CD4-positive, alpha-beta T cell treated with Interleukin-17A for 1 hour (primary cell): ENCODE results near the gene PRADC1.

Experiments
- DNase-seq: peaks from one replicate; pipeline ENCODE4 v3.0.0-alpha.2; 2020

PRADC1 gene

GRCh38 chr2:73258186-73258912, 25.3 kb upstream of the PRADC1 start:
- DNase-seq = no peak

DNA sequence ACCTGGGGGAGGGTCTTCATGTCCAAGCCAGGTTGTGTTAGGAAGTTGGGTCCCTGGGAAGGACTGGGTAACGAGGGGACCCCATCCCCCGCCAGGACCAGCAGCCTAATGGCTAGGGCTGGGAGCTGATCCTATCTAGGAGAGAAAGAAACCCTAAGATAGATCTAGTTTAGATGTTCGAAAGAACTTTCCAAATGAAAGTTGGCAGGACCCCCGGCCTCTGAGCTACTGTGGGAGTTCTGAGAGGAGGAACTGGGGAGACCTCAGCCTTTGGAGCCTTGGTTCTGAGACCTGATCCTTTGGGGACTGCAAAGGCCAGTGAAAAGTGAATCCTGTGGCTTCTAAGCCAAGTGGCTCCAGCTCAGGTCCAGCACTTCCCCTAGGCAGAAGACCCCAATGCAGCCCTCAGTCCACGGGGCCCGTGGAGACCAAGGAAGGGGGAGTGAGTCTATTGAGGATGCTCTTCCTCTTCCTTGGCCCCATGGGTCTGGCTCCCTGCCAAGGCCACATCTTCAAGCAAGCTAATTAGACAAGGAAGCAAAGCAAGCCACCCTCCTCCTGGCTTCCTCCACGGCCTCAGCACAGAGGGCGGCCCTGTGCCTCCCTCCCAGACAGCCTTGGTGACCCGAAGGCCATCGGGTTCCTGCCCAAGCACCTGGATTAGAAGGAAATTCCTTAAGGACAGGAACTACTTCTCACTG, 24.5 kb upstream of the PRADC1 start:
- DNase-seq = no peak

DNA sequence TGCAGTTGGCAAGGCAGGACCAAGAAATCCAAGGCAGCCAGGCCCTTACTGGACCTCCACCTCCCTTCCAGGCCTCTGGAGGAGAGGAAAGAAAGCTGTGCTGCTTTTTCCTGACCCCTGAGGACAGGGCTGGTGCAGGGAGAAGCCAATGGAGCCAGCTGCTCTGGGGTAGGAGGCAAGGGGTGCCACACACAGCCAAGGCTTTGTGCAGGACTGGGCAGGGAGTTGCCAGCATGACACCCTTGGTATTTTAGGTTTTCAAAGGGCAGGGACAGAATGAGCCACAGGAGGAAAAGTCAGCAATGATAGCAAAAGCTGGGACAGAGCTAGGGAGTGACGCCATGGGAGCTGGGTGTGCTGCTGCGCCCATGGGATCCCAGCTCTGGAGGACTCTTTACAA, 24.0 kb upstream of the PRADC1 start:
- DNase-seq = no peak

- no peak for DNase-seq
These were observed 23.5 kb upstream of the PRADC1 start for GRCh38 chr2:73256618-73256922.

GRCh38 chr2:73255907-73256617, 23.0 kb upstream of the PRADC1 start:
- DNase-seq = no peak

GRCh38 chr2:73255007-73255644, 22.1 kb upstream of the PRADC1 start:
- no peak for DNase-seq

DNA sequence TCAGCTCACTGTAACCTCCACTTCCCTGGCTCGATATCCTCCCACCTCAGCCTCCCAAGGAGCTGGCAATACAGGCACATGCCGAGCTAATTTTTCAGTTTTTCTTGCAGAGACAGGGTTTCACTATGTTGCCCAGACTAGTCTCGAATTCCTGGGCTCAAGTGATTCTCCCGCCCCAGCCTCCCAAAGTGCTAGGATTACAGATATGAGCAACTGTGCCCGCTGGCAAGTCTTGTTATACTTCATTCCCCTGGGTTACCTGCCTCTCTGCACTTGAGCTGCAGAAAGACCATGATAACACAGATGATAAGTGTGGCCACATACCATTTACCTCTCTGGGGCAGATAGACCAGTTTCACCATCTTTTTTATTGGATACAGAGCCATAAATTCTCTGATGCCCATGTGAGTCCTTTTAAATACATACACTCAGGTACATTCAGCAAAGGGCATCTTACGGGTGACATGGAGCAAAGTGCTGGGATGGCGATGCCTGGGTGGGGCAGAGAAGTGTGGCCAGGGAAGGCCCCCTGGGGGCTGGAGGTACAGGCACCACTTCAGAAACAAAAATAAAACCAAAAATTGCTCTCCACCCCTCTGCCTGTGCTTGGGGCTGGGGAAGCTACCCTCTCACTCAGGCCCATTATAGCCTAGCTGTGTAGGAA, 21.4 kb upstream of the PRADC1 start:
- no peak for DNase-seq

DNA sequence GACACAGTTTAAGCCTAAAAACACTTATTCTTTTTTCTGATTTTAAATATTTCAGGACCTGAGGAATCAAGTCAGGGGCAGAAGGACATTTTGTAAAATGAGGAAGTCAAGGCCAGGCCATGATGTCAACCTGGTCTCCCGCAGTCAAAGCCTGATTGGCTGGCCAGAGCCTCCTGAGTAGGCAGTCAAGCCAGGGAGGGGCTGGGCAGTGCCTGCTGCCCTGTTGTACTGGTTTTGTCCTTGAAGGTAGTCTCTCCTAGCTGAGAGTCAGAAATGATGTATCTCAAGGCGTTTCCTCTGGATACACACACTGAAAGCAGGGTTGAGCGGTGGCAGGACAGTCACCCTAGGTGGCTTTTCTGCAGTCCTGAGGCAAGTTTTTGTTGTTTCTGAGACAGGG, 20.9 kb upstream of the PRADC1 start:
- DNase-seq = no peak

DNA sequence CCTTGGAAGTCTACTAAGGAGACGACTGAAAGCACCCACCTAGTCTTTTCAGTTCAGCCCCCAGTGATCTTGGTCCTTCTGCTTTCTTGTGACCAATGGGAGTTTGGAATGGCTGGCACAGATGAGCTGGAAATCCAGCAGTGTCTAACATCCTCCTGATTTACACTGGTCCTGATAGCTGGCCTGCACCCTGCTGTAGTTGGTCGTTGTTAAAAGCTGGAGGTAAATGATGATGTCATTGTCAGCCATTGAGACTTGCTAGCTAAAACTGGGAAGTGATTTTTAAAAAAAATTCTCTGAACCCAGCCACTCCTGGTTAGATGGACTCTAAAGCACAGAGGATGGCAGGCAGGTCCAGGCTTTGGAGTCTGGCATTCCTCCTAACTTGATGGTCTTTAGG, 20.4 kb upstream of the PRADC1 start:
- DNase-seq = no peak

DNA sequence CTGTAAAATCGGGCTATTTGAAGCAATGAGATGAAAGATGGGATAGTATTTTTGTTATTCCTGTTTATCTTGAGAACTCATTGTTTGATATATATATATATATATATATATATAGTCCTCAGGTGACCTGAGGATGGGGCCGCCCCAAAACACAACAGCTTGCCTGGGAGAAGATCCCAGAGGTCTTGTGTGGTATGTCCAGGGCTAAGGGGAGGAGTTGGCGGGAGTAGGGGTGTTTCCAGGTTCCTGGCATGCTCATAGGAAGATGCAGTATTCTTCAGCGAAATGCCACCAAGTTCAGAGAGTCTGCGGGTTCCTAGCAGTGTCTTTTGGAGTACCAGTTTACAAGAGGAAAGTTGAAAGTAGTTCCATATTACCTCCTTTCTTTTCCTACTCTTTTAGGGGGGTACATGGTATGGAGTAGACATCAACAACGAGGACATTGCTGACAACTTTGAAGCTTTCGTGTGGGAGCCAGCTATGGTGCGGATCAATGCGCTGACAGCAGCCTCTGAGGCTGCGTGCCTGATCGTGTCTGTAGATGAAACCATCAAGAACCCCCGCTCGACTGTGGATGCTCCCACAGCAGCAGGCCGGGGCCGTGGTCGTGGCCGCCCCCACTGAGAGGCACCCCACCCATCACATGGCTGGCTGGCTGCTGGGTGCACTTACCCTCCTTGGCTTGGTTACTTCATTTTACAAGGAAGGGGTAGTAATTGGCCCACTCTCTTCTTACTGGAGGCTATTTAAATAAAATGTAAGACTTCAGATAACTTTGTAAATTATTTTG, 19.4 kb upstream of the PRADC1 start:
- no peak for DNase-seq

GRCh38 chr2:73250872-73251846, 18.1 kb upstream of the PRADC1 start:
- no peak for DNase-seq

DNA sequence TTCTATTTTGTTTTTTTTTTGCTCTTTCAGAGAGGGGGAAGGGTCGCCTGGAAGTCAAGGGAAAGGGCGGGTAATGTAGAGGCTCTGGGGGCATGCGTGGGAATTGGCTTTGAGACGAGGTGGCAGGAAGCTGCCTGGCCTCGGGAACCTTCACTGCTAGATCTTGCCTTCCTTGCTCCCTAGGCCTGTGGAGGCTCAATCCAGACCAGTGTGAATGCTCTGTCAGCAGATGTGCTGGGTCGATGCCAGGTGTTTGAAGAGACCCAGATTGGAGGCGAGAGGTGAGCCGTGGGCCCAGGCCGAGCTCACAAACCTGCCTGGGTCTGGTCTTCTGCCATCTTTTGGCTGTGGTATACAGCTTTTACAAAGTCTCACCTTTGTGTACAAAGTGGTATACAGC, 16.6 kb upstream of the PRADC1 start:
- DNase-seq = no peak

DNA sequence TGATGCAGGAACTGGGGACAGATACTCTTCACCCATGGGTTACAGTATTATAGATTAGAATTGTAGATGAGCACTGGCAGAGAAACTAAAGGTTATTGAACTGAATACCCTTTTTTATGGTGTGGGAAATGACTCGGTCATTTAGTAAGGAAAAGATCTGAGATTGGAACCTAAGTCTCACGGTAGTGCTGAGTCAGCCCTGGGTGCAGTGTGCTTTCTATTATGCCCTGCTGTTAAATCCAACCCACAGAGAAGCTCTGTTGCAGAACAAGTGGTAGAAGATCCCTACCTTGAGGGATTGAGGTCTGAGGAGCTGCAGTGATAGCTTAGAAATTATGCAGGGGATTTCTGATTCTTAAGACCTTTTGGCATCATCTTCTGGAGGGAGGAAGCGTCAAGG, 13.8 kb upstream of the PRADC1 start:
- DNase-seq = no peak

- DNase-seq = no peak
These were observed 11.5 kb upstream of the PRADC1 start for GRCh38 chr2:73244580-73244979.

GRCh38 chr2:73243884-73244570, 11.0 kb upstream of the PRADC1 start:
- no peak for DNase-seq

DNA sequence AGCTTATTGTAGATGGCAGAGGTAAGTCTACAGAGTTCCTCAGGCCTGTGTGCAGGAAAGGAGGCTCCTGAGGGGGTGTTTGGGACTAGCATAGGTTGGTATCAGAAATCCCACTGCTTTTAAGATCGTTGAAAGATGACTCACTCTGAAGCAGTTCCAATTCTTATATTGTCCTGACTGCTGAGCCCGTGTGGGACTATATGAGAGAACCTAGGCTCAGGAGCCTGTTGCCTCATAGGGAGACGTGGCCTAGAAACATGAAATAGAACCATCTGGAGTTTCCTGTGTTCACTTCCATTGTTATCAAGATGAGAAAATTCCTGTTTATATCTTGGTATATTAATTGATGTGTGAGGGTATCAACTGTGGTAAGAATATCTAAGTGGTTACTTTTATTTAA, 6.7 kb upstream of the PRADC1 start:
- DNase-seq = no peak

DNA sequence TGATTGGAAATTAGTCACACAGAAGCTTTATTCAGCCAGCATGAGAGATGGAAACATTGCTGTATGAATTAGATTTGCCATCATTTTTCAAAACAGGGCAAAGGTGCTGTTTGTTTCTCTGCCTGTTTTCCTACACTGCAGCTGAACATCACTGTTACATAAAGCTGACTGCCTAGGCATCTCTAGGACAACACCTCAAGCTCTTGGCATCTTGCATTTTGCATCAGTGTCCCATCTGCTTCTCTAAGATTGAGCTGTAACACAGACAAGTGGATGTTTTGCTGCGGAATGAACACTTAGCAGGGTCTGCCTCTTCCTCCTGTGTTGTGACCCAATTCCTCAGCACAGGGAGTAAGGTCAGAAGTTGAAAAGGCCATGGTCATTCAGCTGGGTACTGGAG, 5.9 kb upstream of the PRADC1 start:
- no peak for DNase-seq

GRCh38 chr2:73238149-73238548, 5.1 kb upstream of the PRADC1 start:
- DNase-seq = no peak

DNA sequence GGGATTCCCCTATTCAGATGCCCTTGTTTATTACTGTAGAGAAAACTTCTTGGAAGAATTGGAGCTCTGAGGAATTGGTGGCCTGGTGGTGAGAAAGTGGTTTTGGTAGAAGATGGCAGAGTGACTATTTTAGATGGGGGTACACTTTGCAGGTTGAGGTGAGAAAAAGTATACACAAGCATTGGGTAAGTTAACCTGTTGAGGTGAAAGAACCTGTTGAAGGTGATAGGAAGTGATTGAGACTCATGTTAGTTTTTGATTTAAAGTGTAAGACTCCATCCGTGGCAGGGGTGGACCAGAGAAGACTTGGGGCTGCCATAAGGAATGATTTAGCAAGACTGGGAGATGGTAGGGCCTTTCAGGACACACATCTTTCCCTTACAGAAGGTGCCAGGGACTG, 4.1 kb upstream of the PRADC1 start:
- DNase-seq = no peak

GRCh38 chr2:73235315-73236028, 2.4 kb upstream of the PRADC1 start:
- peak; percentile 21 for DNase-seq
